CD14-positive monocyte (primary cell): Measurements from ENCODE around the gene MAGEB17. TPM values are rescaled to one million over a fixed set of nuclear protein-coding genes. Genes with fewer than 3 reads are reported as not detected.

Source experiments
- DNase-seq, 3 donors: peaks; one replicate each; pipeline ENCODE4 v3.0.0-alpha.2; 2011 to 2022
- H2AFZ ChIP-seq: 2 replicates; pipeline ENCODE4 v1.6.0; 2012; ENCODE audit warnings: mild to moderate bottlenecking, low read depth, low read length, inconsistent platforms; ENCODE audit not compliant: insufficient read depth, poor library complexity, severe bottlenecking
- H3K27ac ChIP-seq, 2 donors: 1 replicate in 1 of 2; 2 replicates in 1 of 2; pipeline ENCODE4 v1.5.1; 2012 to 2013; ENCODE audit warnings: low read length in 2 of 2, control low read depth in 1 of 2, inconsistent platforms in 1 of 2, low read depth in 1 of 2, mild to moderate bottlenecking in 1 of 2
- H3K27me3 ChIP-seq, 2 donors: one replicate each; pipeline versions ENCODE4 v1.6.0 to v1.6.1; 2011 to 2013; ENCODE audit warnings: low read length in 2 of 2; ENCODE audit not compliant: control insufficient read depth in 2 of 2, insufficient read depth in 2 of 2
- H3K36me3 ChIP-seq, 2 donors: replicated peaks in 1 of 2; 1 replicate in 1 of 2; 2 replicates in 1 of 2; pipeline versions ENCODE4 v1.5.1 to v1.6.1; 2012 to 2013; ENCODE audit warnings: low read length in 2 of 2, control low read depth in 1 of 2, inconsistent platforms in 1 of 2, mild to moderate bottlenecking in 1 of 2; ENCODE audit not compliant: insufficient read depth in 2 of 2, control insufficient read depth in 1 of 2
- H3K4me1 ChIP-seq, 2 donors: 1 replicate in 1 of 2; 2 replicates in 1 of 2; pipeline versions ENCODE4 v1.5.1 to v1.6.1; 2012 to 2013; ENCODE audit warnings: low read length in 2 of 2, control low read depth in 1 of 2, inconsistent platforms in 1 of 2, mild to moderate bottlenecking in 1 of 2, moderate library complexity in 1 of 2; ENCODE audit not compliant: insufficient read depth in 2 of 2, control insufficient read depth in 1 of 2
- H3K4me2 ChIP-seq: replicated peaks from 2 replicates; pipeline ENCODE3; 2012; ENCODE audit warnings: low read length, moderate library complexity, mild to moderate bottlenecking; ENCODE audit not compliant: poor library complexity, severe bottlenecking; ENCODE audit errors: extremely low read depth
- H3K4me3 ChIP-seq, 3 experiments: fragments of 200-600 bp in 1 of 3; sonication (generic) in 1 of 3; replicated peaks in 1 of 3; 1 replicate in 2 of 3; 2 replicates in 1 of 3; pipeline ENCODE4 v1.5.1; 2011 to 2013; ENCODE audit warnings: low read length in 3 of 3, mild to moderate bottlenecking in 3 of 3, control low read depth in 2 of 3, low read depth in 2 of 3, inconsistent platforms in 1 of 3, moderate library complexity in 1 of 3
- H3K79me2 ChIP-seq: 2 replicates; pipeline ENCODE4 v1.6.0; 2012; ENCODE audit warnings: mild to moderate bottlenecking, control low read depth, inconsistent platforms, low read length, moderate library complexity; ENCODE audit not compliant: insufficient read depth
- H3K9ac ChIP-seq: 2 replicates; pipeline ENCODE4 v1.6.0; 2017; ENCODE audit warnings: low read length, mild to moderate bottlenecking; ENCODE audit not compliant: insufficient read depth, poor library complexity, severe bottlenecking
- H3K9me3 ChIP-seq, 2 donors: replicated peaks in 1 of 2; 1 replicate in 1 of 2; 2 replicates in 1 of 2; pipeline versions ENCODE4 v1.5.1 to v1.6.1; 2012 to 2013; ENCODE audit warnings: low read length in 2 of 2, control low read depth in 1 of 2; ENCODE audit not compliant: control insufficient read depth in 1 of 2, insufficient read depth in 1 of 2
- H4K20me1 ChIP-seq: 2 replicates; pipeline ENCODE4 v1.6.0; 2012; ENCODE audit warnings: mild to moderate bottlenecking, low read length, control low read depth, moderate library complexity; ENCODE audit not compliant: insufficient read depth
- H3K27ac Mint-ChIP-seq, 7 donors: one replicate each; pipeline ENCODE4 v1.8.0; 2020; ENCODE audit warnings: mild to moderate bottlenecking in 7 of 7, mixed read lengths in 7 of 7, moderate library complexity in 6 of 7, inconsistent platforms in 2 of 7
- H3K27me3 Mint-ChIP-seq, 3 donors: one replicate each; pipeline ENCODE4 v1.8.0; 2021 to 2022; ENCODE audit warnings: low read depth in 3 of 3, mild to moderate bottlenecking in 3 of 3, mixed read lengths in 3 of 3, moderate library complexity in 3 of 3, inconsistent platforms in 1 of 3
- H3K36me3 Mint-ChIP-seq, 2 donors: one replicate each; pipeline ENCODE4 v1.8.0; 2020; ENCODE audit warnings: mixed read lengths in 2 of 2, inconsistent platforms in 1 of 2, mild to moderate bottlenecking in 1 of 2
- H3K4me1 Mint-ChIP-seq: one replicate; pipeline ENCODE4 v1.8.0; 2020; ENCODE audit warnings: mild to moderate bottlenecking, mixed read lengths
- H3K4me3 Mint-ChIP-seq, 2 donors: one replicate each; pipeline ENCODE4 v1.8.0; 2020; ENCODE audit warnings: mild to moderate bottlenecking in 2 of 2, mixed read lengths in 2 of 2, moderate library complexity in 1 of 2
- H3K9me3 Mint-ChIP-seq, 7 donors: one replicate each; pipeline ENCODE4 v1.8.0; 2020 to 2022; ENCODE audit warnings: mixed read lengths in 7 of 7, mild to moderate bottlenecking in 6 of 7, moderate library complexity in 6 of 7, inconsistent platforms in 2 of 7
- CTCF ChIP-seq: fragments of 200-600 bp; IDR thresholded peaks from one replicate; pipeline ENCODE4 v1.8.0; 2022; ENCODE audit warnings: antibody characterized with exemption, mild to moderate bottlenecking
- WGBS: methylation state at CpG from one replicate; pipeline ENCODE4 v1.1.5; 2013; ENCODE audit warnings: missing lambda C conversion rate; ENCODE audit not compliant: insufficient coverage; 5-methylcytosine and 5-hydroxymethylcytosine counted together
- intact Hi-C, 2 donors: fragments of 100-400 bp; cut with micrococcal nuclease; formaldehyde crosslinking; loops; one replicate each; pipeline versions ENCODE4 v1.15.0 to v1.15.1; 2023
- polyA plus RNA-seq, 3 donors: library from polyadenylated mRNA; depleted of rRNA in 1 of 3; unstranded in 2 of 3; stranded (reverse) in 1 of 3; fragments of 300-500 nt in 2 of 3; fragments of >200 nt in 1 of 3; fragmentation: Illumina TruSeq in 2 of 3; gene quantifications; 1 replicate in 2 of 3; 2 replicates in 1 of 3; pipeline ENCODE4 v1.2.3, GENCODE V29; 2012 to 2021

MAGEB17 gene
- polyA plus RNA-seq, 3 donors = 0.13 TPM; not detected in 2

GRCh38 chrX:16120431-16120830, 46.9 kb upstream of the MAGEB17 start:
- peak in 1 of 3 donors; percentile 15 for DNase-seq
- Mint-ChIP-seq H3K4me3 (no peak overlapping the region), H3K36me3 (peaks cover 4 to 6% of the 10 kb centered on the region in 2 donors), H3K4me1 (peaks cover 35% of the 10 kb centered on the region), H3K9me3 (peaks cover 9 to 22% (median 13%) of the 10 kb centered on the region in 7 donors), H3K27me3 (peaks cover 0 to 26% (median 4%) of the 10 kb centered on the region in 3 donors), H3K27ac (peak overlapping the region; percentile 84 to 96 (median 89))
- Histone ChIP-seq H3K4me1 (peaks cover 38% of the 10 kb centered on the region in 2 donors), H2AFZ (no peak overlapping the region), H3K36me3 (no peaks in the 10 kb centered on the region), H3K4me3 (peak overlapping the region in 1 of 3 experiments; percentile 8), H4K20me1 (no peaks in the 10 kb centered on the region), H3K27me3 (peaks cover 3 to 30% of the 10 kb centered on the region in 2 donors), H3K9me3 (peaks cover 3 to 8% of the 10 kb centered on the region in 2 donors), H3K4me2 (no peak overlapping the region), H3K9ac (no peak overlapping the region), H3K27ac (peak overlapping the region in 1 of 2 donors; percentile 78), H3K79me2 (no peaks in the 10 kb centered on the region)
- no CpG with 5 or more reads among the region's 3 CpGs for WGBS
- intact Hi-C loops = loop anchor here in 1 of 2 donors (10.0 kb wide), 1 partner anchor 206 kb away; no protein-coding TSS in a partner anchor
- TF ChIP-seq CTCF = no peak

GRCh38 chrX:16123222-16123786, 44.0 kb upstream of the MAGEB17 start, which contains the start of gene GRPR:
Gene GRPR (plus strand): TSS chrX:16123565. CDS start chrX:16123954, 389 bp downstream.
- WGBS = no CpG with 5 or more reads among the region's 6 CpGs
- H3K9ac ChIP-seq = no peak within 1 kb of the TSS
- H3K4me3 Mint-ChIP-seq = peak within 1 kb of the TSS; percentile 39 to 54
- H3K4me1 ChIP-seq = peaks cover 37% of the 10 kb centered on the region in 2 donors
- DNase-seq = peak; percentile 68 to 84 (median 81)
- peak within 1 kb of the TSS in 2 of 7 donors; percentile 18 to 24 for H3K27ac Mint-ChIP-seq
- no peak within 1 kb of the TSS for H3K27ac ChIP-seq
- H3K4me1 Mint-ChIP-seq = peaks cover 31% of the 10 kb centered on the region
- H4K20me1 ChIP-seq = no peaks in the 10 kb centered on the region
- TF ChIP-seq CTCF = peak; percentile 71
- peaks cover 3 to 8% of the 10 kb centered on the region in 2 donors for H3K9me3 ChIP-seq
- H3K36me3 ChIP-seq = no peaks in the 10 kb centered on the region
- no peak within 1 kb of the TSS for H2AFZ ChIP-seq
- peaks cover 2 to 39% (median 7%) of the 10 kb centered on the region in 3 donors for H3K27me3 Mint-ChIP-seq
- no peaks in the 10 kb centered on the region for H3K79me2 ChIP-seq
- H3K4me3 ChIP-seq = no peak within 1 kb of the TSS
- intact Hi-C loops = loop anchor here in 1 of 2 donors (10.0 kb wide), 1 partner anchor 209 kb away; no protein-coding TSS in a partner anchor
- H3K27me3 ChIP-seq = peaks cover 3 to 37% of the 10 kb centered on the region in 2 donors
- H3K36me3 Mint-ChIP-seq = peaks cover 4 to 6% of the 10 kb centered on the region in 2 donors
- H3K9me3 Mint-ChIP-seq = peaks cover 8 to 15% (median 10%) of the 10 kb centered on the region in 7 donors
- H3K4me2 ChIP-seq = no peak within 1 kb of the TSS
